RWPE2 (cell line): ENCODE measurements around the gene SLC6A3.

ENCODE experiments used
- ATAC-seq: fragments of 200-7000 bp; cut with Tn5 transposase; 3 replicates; pipeline ENCODE4 v1.9.1; 2021; ENCODE audit warnings: low read depth
- DNase-seq: peaks from one replicate; pipeline ENCODE4 v3.0.0-alpha.2; 2020; ENCODE audit warnings: low spot score
- H3K27ac ChIP-seq: fragments of 450-650 bp; 2 replicates; pipeline ENCODE4 v1.5.1; 2017; ENCODE audit warnings: mild to moderate bottlenecking; ENCODE audit not compliant: poor library complexity, severe bottlenecking
- H3K27me3 ChIP-seq: fragments of 250-450 bp; sonication (Bioruptor Pico); 2 replicates; pipeline ENCODE4 v1.5.1; 2021; ENCODE audit warnings: mild to moderate bottlenecking, moderate library complexity; ENCODE audit not compliant: insufficient read depth, poor library complexity, severe bottlenecking
- H3K36me3 ChIP-seq: fragments of 250-450 bp; sonication (Bioruptor Pico); 2 replicates; pipeline ENCODE4 v1.5.1; 2020; ENCODE audit warnings: low read depth, mild to moderate bottlenecking, moderate library complexity
- H3K4me1 ChIP-seq: fragments of 250-450 bp; sonication (Bioruptor Pico); 2 replicates; pipeline ENCODE4 v1.5.1; 2021; ENCODE audit warnings: mild to moderate bottlenecking, moderate library complexity; ENCODE audit not compliant: insufficient read depth, poor library complexity, severe bottlenecking
- H3K4me3 ChIP-seq: fragments of 250-450 bp; sonication (Bioruptor Pico); 2 replicates; pipeline ENCODE4 v1.5.1; 2021; ENCODE audit warnings: mild to moderate bottlenecking, moderate library complexity; ENCODE audit not compliant: severe bottlenecking
- H3K9me3 ChIP-seq: fragments of 250-450 bp; sonication (Bioruptor Pico); 2 replicates; pipeline ENCODE4 v1.5.1; 2021; ENCODE audit warnings: mild to moderate bottlenecking, moderate library complexity; ENCODE audit not compliant: severe bottlenecking
- CTCF ChIP-seq: fragments of 450-650 bp; IDR thresholded peaks from one replicate; pipeline ENCODE4 v1.5.1; 2017; ENCODE audit warnings: mild to moderate bottlenecking, moderate library complexity; ENCODE audit not compliant: poor library complexity, severe bottlenecking

The SLC6A3 gene

GRCh38 chr5:1394881-1395860 is 50.1 kb downstream of the SLC6A3 start:
- ATAC-seq = no peak
- no peak overlapping the region for H3K27ac ChIP-seq
- peak; percentile 59 for DNase-seq
- H3K36me3 ChIP-seq = no peaks in the 10 kb centered on the region
- H3K4me3 ChIP-seq = no peak overlapping the region
- H3K4me1 ChIP-seq = no peaks in the 10 kb centered on the region
- no peak for TF ChIP-seq CTCF
- H3K9me3 ChIP-seq = no peaks in the 10 kb centered on the region
- peaks cover 72% of the 10 kb centered on the region for H3K27me3 ChIP-seq

DNA sequence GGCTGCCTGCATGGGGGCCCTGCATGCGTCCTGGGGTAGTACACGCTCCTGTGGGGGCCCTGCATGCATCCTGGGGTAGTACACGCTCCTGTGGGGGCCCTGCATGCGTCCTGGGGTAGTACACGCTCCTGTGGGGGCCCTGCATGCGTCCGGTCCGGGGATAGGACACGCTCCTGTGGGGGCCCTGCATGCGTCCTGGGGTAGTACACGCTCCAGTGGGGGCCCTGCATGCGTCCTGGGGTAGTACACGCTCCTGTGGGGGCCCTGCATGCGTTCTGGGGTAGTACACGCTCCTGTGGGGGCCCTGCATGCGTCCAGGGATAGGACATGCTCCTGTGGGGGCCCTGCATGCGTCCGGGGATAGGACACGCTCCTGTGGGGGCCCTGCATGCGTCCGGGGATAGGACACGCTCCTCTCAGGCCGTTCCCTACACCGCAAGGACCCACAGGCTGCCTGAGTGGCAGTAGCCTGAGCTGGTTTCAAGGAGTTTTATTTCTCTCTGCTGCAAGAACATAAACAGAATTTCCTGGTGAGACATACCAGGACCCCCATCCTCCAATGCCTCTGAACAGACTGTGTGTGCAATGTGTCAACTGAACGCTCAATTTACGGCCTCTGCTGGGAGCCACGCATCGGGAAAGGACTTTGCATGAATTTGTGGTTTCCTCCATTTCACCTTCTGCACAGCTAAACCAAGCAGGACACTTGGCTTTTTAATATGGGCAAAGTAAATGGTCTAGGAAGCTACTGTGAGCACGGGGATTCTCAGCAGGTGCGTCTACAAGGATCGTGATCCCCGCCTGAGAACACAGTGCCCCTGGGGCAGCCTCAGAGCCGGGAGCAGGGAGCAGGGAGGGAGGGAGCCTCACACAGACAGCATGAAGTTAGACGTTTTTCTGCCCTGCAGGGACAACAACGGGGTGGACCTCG is 51.4 kb downstream of the SLC6A3 start:
- Histone ChIP-seq H3K36me3 (no peaks in the 10 kb centered on the region), H3K9me3 (no peaks in the 10 kb centered on the region), H3K27ac (no peak overlapping the region), H3K4me1 (no peaks in the 10 kb centered on the region), H3K4me3 (no peak overlapping the region), H3K27me3 (peaks cover 75% of the 10 kb centered on the region)
- ATAC-seq (no peak), DNase-seq (no peak)
- no peak for TF ChIP-seq CTCF

DNA sequence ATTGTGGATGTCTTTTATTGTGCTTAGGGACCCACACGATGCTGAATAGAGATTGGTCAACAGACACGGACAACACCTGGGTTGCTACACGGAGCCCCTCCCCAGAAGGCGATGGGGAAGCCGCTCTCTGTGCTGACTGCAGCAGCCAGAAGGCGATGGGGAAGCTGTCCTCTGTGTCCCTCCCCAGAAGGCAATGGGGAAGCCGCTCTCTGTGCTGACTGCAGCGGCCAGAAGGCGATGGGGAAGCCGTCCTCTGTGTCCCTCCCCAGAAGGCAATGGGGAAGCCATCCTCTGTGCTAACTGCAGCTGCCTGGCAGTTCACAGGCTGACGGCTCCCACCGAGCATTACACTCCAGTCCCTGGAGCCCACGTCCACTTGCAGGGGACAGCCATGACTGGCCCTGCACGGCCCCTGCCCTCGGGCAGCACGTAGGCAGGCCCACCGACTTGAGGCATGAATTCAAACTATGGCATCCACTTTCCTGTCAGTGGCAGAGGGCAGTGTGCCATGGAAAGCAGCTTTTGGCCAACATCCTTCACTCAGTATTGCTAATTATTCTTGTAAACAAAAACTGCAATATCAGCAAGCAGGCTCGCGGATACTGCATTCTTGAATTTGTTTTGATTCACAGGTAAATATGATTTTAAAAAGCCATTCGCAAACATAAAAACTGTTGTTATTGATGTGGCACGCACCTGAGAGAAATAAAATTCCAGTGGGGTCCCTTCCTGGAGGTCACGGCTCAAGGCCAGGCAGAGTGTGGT is 52.3 kb downstream of the SLC6A3 start:
- Histone ChIP-seq H3K27ac (no peak overlapping the region), H3K36me3 (no peaks in the 10 kb centered on the region), H3K4me3 (no peak overlapping the region), H3K27me3 (peaks cover 71% of the 10 kb centered on the region), H3K4me1 (no peaks in the 10 kb centered on the region), H3K9me3 (no peaks in the 10 kb centered on the region)
- ATAC-seq = no peak
- no peak for TF ChIP-seq CTCF
- no peak for DNase-seq

DNA sequence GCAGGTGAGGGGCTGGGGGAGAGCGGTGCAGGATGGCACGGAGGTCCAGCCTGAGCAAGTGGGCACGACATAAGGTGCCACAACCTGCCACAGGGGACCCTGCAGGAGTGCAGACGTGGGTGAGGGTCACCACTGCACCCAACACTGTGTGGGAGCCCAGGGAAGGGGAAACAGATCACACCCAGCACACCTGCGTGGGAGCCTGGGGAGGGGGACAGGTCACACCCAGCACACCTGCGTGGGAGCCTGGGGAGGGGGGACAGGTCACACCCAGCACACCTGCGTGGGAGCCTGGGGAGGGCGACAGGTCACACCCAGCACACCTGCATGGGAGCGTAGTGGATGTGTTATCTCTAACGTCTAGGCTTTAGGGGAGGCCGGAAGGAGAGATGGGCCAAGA is 53.0 kb downstream of the SLC6A3 start:
- Histone ChIP-seq H3K27me3 (peaks cover 71% of the 10 kb centered on the region), H3K9me3 (no peaks in the 10 kb centered on the region), H3K4me3 (no peak overlapping the region), H3K36me3 (no peaks in the 10 kb centered on the region), H3K4me1 (no peaks in the 10 kb centered on the region), H3K27ac (no peak overlapping the region)
- DNase-seq (no peak), ATAC-seq (no peak)
- no peak for TF ChIP-seq CTCF
